HG03060 (cell line): ENCODE results near the gene CTSW.
"Not testable (repeated sequence)": the region's sequence is repeated elsewhere in the genome, so short reads cannot be mapped to it uniquely, and the experiment has no call there.

Experiments used
- ATAC-seq: cut with Tn5 transposase; IDR thresholded peaks from one replicate; pipeline ENCODE4 v1.9.1; 2021; ENCODE audit warnings: low read depth, moderate number of reproducible peaks; ENCODE audit not compliant: unreplicated experiment

Gene CTSW

DNA sequence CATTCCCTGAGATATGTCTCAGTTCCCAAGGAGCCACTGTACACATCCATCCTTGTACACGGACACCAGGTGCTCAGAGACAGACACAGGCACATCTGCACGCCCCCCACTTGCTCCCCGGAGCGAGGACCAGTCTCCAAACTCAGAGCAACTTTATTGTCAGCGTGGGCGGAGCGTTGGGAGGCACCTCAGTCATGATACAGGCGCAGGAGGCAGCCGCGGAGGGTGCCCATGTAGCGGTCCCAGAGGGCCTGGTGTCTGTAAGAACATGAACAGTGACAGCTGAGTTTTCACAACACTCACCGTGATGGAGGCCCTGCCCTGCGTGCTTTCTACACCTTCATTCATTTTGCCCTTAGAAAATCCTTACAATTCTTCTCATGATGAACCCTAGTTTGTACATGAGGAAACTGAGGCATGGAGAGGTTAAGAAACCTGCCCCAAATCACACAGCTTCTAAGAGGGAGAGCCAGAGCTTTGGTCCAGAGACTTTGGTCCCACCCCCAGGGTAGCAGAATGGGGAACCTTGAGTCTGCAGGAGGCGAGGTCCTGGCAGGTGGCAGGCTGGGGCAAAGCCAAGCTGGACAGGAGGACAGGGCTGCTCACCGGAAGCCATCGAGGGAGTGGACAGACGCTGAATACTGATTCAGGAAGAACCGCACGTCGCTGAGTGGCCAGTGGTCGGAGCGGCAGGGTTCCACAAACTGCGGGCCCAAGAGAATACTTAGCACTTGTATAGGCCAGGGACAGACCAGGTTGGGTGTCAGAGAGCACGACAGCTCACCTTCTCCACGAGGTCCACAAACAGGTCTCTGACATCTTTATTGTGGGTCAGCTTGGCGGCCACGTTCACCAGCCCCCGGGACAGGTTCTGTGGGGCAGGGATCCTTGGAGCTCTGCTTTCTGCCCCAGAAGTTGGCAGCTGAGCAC lies 4.4 kb downstream of the CTSW start:
- ATAC-seq = no peak

DNA sequence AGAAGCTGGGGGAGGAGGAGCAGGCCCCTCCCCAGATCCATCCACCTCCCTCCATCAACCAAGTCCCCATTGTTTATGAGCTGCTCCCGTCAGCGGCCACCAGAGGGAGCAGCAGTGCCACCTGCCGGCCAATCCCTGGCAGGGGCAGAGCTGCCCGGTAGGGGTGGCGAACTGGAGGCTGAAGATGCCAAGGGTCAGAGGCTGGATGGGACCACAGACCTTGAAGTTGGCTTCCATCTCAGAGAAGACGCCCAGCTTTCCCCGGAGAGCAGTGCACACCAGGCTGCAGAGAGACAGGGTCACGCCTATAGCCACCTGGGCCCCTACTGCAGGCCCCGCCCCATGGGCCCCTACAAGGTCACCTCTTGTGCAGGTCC lies 5.1 kb downstream of the CTSW start:
- no peak for ATAC-seq

DNA sequence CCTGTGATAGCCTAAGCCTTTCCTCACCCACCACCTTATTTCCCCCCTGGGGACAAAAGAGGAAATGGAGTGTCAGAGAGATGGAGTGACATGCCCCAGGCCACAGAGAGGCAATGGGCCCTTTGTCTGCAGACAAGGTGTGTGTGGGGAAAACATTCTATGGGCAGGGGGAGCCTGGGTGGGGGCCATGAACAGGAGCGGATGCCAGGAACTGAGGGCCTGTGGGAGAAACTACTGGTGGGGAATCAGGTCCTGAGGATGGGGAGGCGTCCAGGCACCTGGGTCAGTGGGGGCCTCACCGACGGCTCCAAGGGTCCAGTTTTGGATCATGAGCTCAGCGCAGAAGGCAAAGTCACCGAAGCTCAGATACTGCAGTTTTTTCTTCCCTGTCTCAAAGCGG lies 5.6 kb downstream of the CTSW start:
- no peak for ATAC-seq

DNA sequence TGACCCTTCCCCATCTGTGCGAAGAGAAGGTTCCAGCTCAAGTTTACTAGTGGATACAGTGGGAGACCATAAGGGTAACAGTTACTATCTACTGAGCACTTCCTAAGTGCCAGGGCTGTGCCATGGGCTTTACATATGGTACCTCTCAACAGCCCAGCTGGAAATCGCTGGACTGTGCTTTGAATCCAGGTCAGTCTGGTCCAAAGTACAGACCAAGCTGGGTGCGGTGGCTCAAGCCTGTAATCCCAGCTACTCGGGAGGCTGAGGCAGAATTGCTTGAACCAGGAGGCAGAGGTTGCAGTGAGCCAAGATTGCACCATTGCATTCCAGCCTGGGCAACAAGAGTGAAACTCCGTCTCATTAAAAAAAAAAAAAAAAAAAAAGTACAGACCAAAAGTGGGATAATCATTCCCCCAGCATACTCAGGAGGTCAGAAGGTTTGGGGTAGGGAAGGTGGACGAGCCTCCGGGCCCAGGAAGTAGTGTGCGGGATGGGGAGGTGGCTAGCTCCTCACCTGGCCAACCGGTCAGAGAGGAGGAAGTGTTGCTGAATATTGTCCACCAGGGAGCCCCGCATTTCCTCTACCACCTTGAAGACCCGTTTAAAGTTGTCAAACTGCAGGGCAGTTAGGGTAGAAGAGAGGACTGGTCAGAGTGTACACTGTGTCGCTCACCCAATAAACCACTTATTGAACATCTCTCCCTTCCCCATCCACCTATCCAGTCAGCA lies 6.3 kb downstream of the CTSW start:
- ATAC-seq = no peak

DNA sequence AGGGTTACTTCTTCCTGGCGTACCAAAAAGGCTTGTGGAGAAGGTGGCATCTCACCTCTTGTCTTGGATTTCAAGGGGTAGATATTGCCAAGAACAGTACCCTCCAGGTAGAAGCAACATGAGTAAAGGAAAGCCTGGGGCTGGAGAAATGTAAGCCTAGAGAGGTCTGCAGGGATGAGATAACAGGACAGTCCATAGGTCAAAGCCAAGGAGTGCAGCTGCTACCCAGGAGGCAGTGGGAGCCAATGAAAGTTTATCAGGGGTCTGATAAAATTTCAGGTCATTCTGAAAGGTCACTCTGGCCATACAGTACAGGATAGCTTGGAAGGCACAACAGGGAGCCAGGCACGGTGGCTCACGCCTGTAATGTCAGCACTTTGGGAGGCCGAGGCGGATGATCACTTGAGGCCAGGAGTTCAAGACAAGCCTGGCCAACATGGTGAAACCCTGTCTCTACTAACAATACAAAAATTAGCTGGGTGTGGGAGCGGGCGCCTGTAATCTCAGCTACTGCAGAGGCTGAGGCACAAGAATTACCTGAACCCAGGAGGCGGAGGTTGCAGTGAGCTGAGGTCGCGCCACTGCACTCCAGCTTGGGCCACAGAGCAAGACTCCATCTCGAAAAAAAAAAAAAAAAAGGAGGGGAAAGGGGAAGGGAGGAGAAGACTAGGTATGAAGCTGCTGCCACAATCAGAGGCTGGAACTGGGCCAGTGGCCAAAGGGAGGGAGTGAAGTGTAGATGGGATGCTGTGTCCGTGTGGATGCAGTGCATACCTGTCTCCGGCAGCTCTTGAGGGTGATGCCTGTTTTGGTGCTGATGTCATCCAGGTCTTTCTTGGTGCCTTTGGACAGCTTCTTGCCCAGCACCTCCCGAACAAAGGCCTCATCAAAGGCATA lies 7.4 kb downstream of the CTSW start:
- ATAC-seq = no peak

DNA sequence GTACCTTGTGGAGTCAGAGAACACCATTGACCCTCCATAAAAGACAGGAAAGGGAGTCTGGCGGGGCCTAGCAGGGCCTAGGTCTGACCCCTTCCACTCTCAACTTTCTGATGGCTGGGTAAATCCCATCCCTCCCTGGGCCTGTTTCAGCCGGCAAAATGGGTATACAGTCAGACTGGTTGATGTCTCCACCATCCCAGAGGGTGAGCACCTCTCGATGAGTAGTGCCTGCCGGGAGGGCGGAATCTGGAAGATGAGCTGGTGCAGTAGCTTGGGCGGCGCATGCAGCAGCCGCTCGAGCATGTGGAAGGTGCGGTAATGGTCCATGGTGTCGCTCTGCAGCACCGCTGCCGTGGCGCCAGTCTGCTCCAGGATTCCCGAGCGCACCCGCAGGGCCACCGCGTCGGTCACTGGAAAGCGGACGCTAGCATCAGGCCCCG lies 8.1 kb downstream of the CTSW start:
- ATAC-seq = no peak

DNA sequence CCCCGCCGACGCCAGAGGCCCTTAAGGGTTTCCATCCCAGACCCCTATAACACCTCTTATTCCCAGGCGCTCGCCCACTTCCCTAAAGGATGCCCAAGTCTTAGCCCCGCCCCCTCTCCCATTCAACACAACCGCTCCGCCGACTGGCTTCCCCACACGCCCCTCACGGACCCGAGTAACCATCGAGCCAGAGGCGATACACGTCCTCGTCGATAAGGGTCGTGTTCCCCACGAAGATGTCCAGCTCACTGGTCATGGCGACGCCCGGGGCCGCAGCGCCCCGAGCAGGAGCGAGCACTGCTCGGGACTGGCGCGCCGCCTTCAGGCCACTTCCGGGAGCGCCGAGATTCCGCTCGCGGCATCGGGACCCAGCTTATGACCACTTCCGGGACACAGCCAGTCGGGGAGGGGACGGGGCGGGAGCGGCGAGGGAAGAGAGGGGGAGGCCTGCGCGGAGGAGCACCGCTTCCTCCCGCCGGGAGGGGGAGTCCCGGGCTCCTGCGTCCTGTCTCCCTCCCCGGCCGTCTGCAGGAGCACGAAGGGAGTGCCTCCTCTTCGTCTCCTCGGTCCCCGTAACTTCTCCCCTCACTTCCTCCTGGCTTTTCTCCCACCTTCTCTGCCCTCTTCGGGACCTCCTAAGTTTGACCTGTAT lies 8.7 kb downstream of the CTSW start, which contains the start of gene FIBP:
Gene FIBP, minus strand, starts transcription at position 309 of the 652 bp plus-strand sequence. Its CDS starts 53 bp downstream, at position 256.
- no peak for ATAC-seq

DNA sequence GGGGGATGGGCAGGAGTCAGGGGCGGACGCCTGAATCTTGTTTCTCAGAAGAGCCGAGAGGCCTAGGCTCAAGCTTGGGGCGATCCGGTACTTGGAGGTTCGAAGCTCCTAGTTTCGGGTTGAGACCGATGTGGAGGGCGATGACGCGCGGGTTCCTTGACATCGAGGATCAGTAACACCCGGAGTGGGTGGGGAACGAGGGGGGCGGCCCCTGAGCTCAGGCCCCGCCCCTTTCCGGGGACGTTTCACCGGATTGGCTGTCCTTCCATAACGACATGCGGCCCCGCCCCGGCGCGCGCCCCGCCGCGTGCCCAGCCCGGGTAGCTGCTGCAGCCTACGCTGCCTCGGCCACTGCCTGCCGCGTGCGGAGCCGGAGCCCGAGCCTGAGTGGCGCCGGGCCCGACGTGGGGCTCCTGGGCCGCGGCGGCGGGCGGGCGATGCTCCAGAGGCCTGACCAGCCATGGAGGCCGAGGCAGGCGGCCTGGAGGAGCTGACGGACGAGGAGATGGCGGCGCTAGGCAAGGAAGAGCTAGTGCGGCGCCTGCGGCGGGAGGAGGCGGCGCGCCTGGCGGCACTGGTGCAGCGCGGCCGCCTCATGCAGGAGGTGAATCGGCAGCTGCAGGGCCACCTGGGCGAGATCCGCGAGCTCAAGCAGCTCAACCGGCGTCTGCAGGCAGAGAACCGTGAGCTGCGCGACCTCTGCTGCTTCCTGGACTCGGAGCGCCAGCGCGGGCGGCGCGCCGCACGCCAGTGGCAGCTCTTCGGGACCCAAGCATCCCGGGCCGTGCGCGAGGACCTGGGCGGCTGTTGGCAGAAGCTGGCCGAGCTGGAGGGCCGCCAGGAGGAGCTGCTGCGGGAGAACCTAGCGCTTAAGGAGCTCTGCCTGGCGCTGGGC lies 10.9 kb downstream of the CTSW start, which contains the start of gene CCDC85B:
Gene CCDC85B, plus strand, starts transcription at position 350 of the 895 bp plus-strand sequence. Its CDS starts 111 bp downstream, at position 461.
- no peak for ATAC-seq

DNA sequence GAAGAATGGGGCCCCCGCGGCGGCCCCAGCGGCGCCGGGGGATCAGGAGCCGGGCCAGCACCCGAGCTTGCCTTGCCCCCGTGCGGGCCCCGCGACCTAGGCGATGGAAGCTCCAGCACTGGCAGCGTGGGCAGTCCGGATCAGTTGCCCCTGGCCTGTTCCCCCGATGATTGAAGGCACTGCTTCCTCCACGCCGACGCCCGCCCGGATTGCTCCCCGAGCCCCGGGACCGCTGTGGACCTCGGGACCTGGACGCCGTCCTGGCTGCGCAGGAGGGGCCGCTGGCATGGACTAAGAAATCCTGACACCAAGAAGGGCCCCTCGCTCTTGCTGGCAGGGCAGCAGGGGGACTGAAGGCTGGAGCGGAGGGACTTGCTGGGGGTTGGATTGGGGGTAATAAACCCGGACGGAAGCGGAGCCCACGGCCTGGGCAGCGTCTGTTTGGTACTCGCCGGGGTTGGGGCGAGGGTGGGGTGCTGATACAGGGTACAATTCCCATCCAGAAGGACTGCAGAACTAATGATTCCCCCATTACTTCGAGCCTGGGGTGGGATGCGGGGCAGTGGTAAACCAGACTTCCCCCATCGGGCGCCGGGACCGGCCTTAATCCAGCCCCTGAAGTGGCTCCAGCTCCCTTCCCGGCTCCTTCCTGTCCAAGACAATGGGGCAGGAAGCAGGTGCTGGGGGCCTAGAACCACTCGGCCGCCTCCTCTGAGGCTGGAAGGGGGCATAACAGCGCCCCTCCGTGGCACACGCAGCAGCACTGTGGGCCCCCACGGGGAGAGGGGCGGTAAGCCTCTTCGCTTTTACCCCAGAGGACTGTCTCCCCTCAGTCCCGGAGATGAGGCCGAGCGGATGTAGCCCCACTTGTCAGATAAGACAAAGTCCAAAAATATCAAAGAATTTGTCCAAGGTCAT lies 11.8 kb downstream of the CTSW start:
- ATAC-seq = no peak

DNA sequence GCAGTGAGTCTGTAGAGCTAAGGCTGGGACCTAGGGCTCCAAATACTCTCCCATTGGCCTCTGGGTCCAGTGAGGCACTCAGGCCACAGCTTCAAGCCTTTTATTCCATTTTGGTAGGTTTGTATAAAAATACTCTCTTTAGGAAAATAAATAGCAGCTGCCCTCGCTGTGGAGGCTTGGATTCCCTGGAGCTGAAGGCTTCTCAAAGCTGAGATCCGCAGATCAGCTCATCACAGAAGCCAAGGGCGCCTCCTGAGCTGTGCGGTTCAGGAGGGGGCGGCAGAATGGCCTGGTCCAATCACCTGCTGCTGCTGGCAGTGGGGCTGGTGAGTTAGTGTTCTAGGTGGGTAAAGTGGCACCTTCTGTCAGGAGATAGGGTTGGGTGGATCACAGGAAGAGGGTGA lies 12.5 kb downstream of the CTSW start:
- not testable (repeated sequence) for ATAC-seq

DNA sequence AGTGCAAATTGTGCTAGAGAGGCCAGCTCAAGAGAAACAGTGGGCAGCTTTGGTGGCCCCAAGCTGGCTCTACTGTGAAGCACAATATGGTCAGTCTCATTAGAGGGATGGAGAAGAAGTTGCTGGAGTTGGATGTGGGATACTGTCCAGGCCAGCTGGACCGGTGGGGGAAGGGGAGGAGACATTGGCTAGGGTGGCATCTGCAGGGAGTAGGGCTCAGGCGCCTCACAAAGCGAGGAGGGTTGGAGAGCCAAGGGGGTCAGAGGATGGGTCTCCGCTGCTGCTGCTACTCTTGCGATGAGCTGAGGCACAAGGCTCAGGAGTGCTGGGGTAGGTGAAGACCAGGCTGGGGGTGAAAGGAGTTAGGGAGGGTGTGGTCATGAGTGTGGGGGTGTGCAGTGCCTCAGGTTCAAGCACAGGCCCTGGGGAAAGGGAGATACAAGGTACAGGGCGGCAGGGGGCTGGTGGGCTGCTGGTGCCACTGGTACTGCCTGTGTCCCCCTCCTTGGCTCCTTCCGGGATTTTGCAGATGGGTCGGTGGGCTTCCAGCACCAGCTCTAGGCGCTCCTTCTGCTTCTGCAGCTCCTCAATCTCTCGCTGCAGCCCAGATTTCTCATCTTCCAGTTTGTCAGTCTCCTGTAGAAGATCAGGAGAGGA lies 13.2 kb downstream of the CTSW start:
- ATAC-seq = no peak

DNA sequence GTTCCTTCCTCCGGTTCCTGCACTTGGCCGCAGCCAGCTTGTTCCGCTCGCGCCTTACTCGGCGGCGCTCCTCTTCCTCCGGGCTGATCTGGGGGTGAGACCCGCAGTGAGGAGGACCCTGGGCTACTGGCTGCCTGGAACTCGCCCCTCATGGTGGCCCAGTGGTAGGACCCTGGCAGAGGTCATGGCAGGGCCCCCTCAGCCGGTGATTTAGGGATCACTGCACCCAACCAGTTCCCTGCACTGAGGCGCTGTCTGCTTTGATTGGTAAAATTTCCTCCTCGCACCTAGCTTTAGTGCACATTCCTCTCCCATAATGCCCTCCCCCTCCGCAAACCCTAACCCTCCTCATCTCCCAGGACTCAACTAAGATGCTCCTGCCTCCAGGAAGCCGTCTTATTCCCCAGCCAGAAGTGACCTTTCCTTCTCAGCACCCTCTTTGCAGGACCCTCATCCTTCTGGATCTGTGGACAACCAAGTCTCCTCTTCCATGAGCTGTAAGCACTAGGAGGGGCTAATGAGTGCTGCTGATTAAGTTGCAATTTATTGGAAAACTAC lies 14.5 kb downstream of the CTSW start:
- ATAC-seq = no peak

DNA sequence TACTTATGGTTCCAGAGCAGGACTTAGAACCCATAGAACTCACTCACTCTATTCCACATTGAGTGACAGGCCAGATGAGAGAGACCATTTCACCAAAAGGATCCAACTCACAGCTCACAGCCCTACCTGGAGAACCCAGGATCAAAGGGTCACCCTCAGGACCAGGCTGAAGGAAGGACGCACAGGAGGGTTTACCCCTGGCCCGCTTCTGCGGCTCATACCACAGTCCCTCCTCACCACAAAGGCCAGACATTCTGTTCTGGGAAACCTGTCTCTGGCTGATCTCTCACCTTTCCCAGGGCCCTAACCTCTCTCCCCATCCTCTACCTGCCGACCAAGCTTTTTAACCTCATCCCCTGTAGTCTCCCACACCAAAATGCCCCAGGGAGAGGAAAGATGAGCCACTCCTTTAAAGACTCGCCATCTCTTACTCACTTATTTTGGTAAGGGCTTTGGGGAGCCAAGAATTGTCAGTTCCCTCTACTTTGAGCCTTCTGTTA lies 15.9 kb downstream of the CTSW start:
- no peak for ATAC-seq

DNA sequence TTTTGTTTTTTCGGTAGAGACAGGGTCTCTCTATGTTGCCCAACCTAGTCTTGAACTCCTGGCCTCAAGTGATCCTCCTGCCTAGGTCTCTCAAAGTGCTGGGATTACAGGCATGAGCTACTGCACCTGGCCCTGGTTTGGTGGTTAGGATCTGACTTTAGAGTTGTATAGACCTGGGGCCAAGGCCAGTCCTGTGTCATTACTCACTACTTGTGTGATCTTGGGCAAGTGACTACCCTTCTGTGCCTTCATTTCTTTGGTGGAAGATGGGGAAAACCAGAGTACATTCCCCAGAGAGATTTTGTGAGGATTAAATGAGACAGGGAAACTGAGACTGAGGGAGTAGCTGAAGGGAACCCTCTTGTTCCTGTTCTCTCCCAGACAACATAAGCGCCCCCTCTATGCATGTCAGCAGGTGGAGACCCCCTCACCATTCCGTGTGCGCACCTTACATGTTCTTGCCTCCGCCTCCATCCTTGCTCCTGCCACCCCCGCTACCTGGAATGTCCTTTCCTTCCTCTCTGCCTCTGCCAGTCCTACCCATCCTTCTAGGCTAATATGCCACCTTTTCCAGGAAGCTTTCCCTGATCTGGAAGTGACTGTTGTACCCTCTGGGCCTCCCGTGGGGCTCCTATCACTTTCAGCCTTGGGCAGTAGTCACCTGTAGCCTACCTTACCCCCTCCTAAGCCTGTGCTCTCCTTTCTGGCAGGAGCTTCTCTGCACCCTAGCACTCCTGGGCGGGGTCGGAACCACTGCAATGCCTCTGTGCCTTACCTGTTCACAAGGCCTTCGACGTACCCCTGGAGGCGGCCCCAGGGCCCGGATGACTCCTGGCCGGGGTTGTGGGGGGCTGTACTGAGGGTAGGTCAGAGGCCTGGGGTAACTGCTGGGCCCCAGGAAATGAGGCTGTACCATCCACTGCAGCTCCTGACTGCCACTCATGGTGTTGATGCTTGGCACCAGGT lies 16.7 kb downstream of the CTSW start:
- no peak for ATAC-seq

DNA sequence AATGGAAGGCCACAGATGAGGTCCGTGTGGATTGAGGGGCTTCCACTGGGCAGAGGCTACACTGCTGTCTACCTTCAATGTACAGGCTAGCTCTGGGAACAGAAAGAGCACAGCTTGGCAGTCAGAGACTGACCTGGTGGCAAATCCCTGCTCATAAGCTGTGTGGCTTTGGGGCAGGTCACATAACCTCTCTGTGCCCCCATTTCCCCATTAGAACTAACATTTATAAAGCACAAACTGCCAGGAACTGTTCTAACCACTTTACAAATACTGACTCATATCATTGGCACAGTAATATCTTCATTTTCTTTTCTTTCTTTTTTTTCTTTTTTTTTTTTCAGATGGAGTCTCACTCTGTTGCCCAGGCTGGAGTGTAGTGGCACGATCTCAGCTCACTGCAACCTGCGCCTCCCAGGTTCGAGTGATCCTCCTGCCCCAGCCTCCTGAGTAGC lies 17.4 kb downstream of the CTSW start:
- no peak for ATAC-seq
